Endometrial microvascular endothelial cells (primary cell): ENCODE results near the gene NEUROG1. TPM values are rescaled to one million over a fixed set of nuclear protein-coding genes. Genes with fewer than 3 reads are reported as not detected.

Experiments used
- in situ Hi-C: cut with HindIII; loops from 2 replicates; pipeline ENCODE4 v1.10.0; 2017; ENCODE audit warnings: low sequenced_read_pairs, low pct_unique_long_range_greater_than_20kb; ENCODE audit errors: inconsistent ontology term
- total RNA-seq: library from RNA; depleted of rRNA; stranded (reverse); fragments of >200 nt; gene quantifications from one replicate; pipeline ENCODE4 v1.2.3, GENCODE V29; 2015; ENCODE audit errors: inconsistent ontology term

Gene NEUROG1
- not detected for total RNA-seq

GRCh38 chr5:135535820-135536801 is at the start of gene NEUROG1:
Gene NEUROG1, minus strand, starts transcription at chr5:135535964. Its CDS starts 274 bp downstream, at chr5:135535690.
- in situ Hi-C loops: no loop called here

- in situ Hi-C loops: no loop called here
Measured at GRCh38 chr5:135584918-135585317, 49.2 kb upstream of the NEUROG1 start.

GRCh38 chr5:135584276-135584675 is 48.5 kb upstream of the NEUROG1 start:
- in situ Hi-C loops: no loop called here

- in situ Hi-C loops: no loop called here
Measured at GRCh38 chr5:135582099-135582781, 46.5 kb upstream of the NEUROG1 start.

GRCh38 chr5:135578685-135579341 is 43.0 kb upstream of the NEUROG1 start, which contains the start of gene CXCL14:
Gene CXCL14, minus strand, starts transcription at chr5:135578991. Its CDS starts 213 bp downstream, at chr5:135578778.
- in situ Hi-C loops: no loop called here

- in situ Hi-C loops: no loop called here
Measured at GRCh38 chr5:135578305-135578684, 42.5 kb upstream of the NEUROG1 start.

- in situ Hi-C loops: no loop called here
Measured at GRCh38 chr5:135577421-135577820, 41.7 kb upstream of the NEUROG1 start.

- in situ Hi-C loops: no loop called here
Measured at GRCh38 chr5:135576075-135576599, 40.4 kb upstream of the NEUROG1 start.

GRCh38 chr5:135574493-135574892 is 38.7 kb upstream of the NEUROG1 start:
- in situ Hi-C loops: loop anchor here (25.0 kb wide), 2 partner anchors 112 to 263 kb away; partner anchors contain the start of genes SLC25A48 and TIFAB

GRCh38 chr5:135571902-135572301 is 36.1 kb upstream of the NEUROG1 start:
- in situ Hi-C loops: loop anchor here (25.0 kb wide), 2 partner anchors 110 to 265 kb away; partner anchors contain the start of genes SLC25A48 and TIFAB

GRCh38 chr5:135571066-135571609 is 35.4 kb upstream of the NEUROG1 start:
- in situ Hi-C loops: loop anchor here (25.0 kb wide), 2 partner anchors 109 to 266 kb away; partner anchors contain the start of genes SLC25A48 and TIFAB

GRCh38 chr5:135570453-135570764 is 34.6 kb upstream of the NEUROG1 start:
- in situ Hi-C loops: loop anchor here (25.0 kb wide), 2 partner anchors 108 to 267 kb away; partner anchors contain the start of genes SLC25A48 and TIFAB

- in situ Hi-C loops: loop anchor here (25.0 kb wide), 2 partner anchors 108 to 267 kb away; partner anchors contain the start of genes SLC25A48 and TIFAB
Measured at GRCh38 chr5:135569755-135570452, 34.1 kb upstream of the NEUROG1 start.

- in situ Hi-C loops: loop anchor here (25.0 kb wide), 2 partner anchors 107 to 268 kb away; partner anchors contain the start of genes SLC25A48 and TIFAB
Measured at GRCh38 chr5:135568923-135569360, 33.2 kb upstream of the NEUROG1 start.

- in situ Hi-C loops: loop anchor here (25.0 kb wide), 2 partner anchors 106 to 269 kb away; partner anchors contain the start of genes SLC25A48 and TIFAB
Measured at GRCh38 chr5:135568246-135568645, 32.5 kb upstream of the NEUROG1 start.

GRCh38 chr5:135567661-135568060 is 31.9 kb upstream of the NEUROG1 start:
- in situ Hi-C loops: loop anchor here (25.0 kb wide), 2 partner anchors 105 to 270 kb away; partner anchors contain the start of genes SLC25A48 and TIFAB
